Parathyroid adenoma (tissue), 2 donors: Measurements from ENCODE around the gene MAPT.

Experiments used
- H2AFZ ChIP-seq: fragments of 300-600 bp; sonication (generic); one replicate; pipeline ENCODE4 v1.7.0; 2017; ENCODE audit warnings: antibody characterized with exemption, mild to moderate bottlenecking
- H3K27ac ChIP-seq: fragments of 300-600 bp; sonication (generic); one replicate; pipeline ENCODE4 v1.7.0; 2017
- H3K27me3 ChIP-seq: fragments of 300-600 bp; sonication (generic); one replicate; pipeline ENCODE4 v1.7.0; 2017; ENCODE audit warnings: low read length; ENCODE audit not compliant: control insufficient read depth, insufficient read depth
- H3K36me3 ChIP-seq: fragments of 300-600 bp; sonication (generic); one replicate; pipeline ENCODE4 v1.7.0; 2017; ENCODE audit warnings: low read length; ENCODE audit not compliant: control insufficient read depth, insufficient read depth
- H3K4me1 ChIP-seq: fragments of 300-600 bp; sonication (generic); one replicate; pipeline ENCODE4 v1.7.0; 2017; ENCODE audit warnings: control low read depth
- H3K4me2 ChIP-seq: fragments of 300-600 bp; sonication (generic); one replicate; pipeline ENCODE4 v1.7.0; 2017; ENCODE audit warnings: low read length
- H3K4me3 ChIP-seq: fragments of 300-600 bp; sonication (generic); one replicate; pipeline ENCODE4 v1.7.0; 2017; ENCODE audit warnings: low read depth, low read length
- H3K79me2 ChIP-seq: fragments of 300-600 bp; sonication (generic); one replicate; pipeline ENCODE4 v1.7.0; 2017; ENCODE audit warnings: control low read depth
- H3K9ac ChIP-seq: fragments of 300-600 bp; sonication (generic); one replicate; pipeline ENCODE4 v1.7.0; 2017; ENCODE audit warnings: mild to moderate bottlenecking
- H3K9me3 ChIP-seq: fragments of 300-600 bp; sonication (generic); one replicate; pipeline ENCODE4 v1.7.0; 2017; ENCODE audit warnings: low read length; ENCODE audit not compliant: control insufficient read depth
- TF ChIP-seq, protein P1 (sequence below): fragments of 300-600 bp; sonication (generic); IDR thresholded peaks from one replicate; pipeline ENCODE4 v1.7.0; 2017; ENCODE audit warnings: antibody characterized with exemption, mild to moderate bottlenecking
- donor health status: primary hyperparathyroidism.

Gene MAPT

GRCh38 chr17:45906927-45907622 is 12.7 kb downstream of the MAPT start:
- Histone ChIP-seq H3K27me3 (no peaks in the 10 kb centered on the region), H3K4me1 (peaks cover 28% of the 10 kb centered on the region), H3K4me3 (no peak overlapping the region), H3K9ac (no peak overlapping the region), H3K4me2 (no peak overlapping the region), H3K9me3 (no peaks in the 10 kb centered on the region), H3K79me2 (peaks cover 3% of the 10 kb centered on the region), H2AFZ (no peak overlapping the region), H3K27ac (no peak overlapping the region), H3K36me3 (no peaks in the 10 kb centered on the region)
- TF ChIP-seq, protein P1, sequence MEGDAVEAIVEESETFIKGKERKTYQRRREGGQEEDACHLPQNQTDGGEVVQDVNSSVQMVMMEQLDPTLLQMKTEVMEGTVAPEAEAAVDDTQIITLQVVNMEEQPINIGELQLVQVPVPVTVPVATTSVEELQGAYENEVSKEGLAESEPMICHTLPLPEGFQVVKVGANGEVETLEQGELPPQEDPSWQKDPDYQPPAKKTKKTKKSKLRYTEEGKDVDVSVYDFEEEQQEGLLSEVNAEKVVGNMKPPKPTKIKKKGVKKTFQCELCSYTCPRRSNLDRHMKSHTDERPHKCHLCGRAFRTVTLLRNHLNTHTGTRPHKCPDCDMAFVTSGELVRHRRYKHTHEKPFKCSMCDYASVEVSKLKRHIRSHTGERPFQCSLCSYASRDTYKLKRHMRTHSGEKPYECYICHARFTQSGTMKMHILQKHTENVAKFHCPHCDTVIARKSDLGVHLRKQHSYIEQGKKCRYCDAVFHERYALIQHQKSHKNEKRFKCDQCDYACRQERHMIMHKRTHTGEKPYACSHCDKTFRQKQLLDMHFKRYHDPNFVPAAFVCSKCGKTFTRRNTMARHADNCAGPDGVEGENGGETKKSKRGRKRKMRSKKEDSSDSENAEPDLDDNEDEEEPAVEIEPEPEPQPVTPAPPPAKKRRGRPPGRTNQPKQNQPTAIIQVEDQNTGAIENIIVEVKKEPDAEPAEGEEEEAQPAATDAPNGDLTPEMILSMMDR, result no peak

GRCh38 chr17:45907750-45908395 is 13.5 kb downstream of the MAPT start:
- H3K9me3 ChIP-seq, result no peaks in the 10 kb centered on the region
- H2AFZ ChIP-seq, result peak overlapping the region; percentile 10
- no peaks in the 10 kb centered on the region for H3K27me3 ChIP-seq
- no peaks in the 10 kb centered on the region for H3K36me3 ChIP-seq
- H3K27ac ChIP-seq, result no peak overlapping the region
- TF ChIP-seq, protein P1, result no peak
- H3K4me1 ChIP-seq, result peaks cover 23% of the 10 kb centered on the region
- no peak overlapping the region for H3K4me3 ChIP-seq
- peaks cover 7% of the 10 kb centered on the region for H3K79me2 ChIP-seq
- no peak overlapping the region for H3K9ac ChIP-seq
- no peak overlapping the region for H3K4me2 ChIP-seq

DNA sequence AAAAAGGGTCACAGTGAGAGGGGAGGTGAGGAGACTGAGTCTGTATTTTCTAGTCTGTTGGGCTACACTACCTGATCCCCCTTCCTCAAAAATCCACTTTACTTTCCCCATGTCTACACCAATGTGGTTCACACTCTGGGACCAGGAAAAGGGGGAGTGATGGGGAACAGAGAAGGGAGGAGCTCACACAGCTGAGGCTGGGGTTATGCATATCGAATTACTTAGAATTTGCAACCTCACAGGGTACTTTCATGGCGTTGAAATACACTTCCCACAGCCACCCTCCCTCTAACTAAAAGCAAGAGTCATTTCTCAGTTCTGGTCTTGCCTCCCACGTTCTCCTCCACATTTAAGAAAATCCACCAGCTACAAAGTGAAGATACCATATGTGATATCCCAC is 14.1 kb downstream of the MAPT start:
- H3K9ac ChIP-seq, result no peak overlapping the region
- peaks cover 7% of the 10 kb centered on the region for H3K79me2 ChIP-seq
- H2AFZ ChIP-seq, result no peak overlapping the region
- peaks cover 21% of the 10 kb centered on the region for H3K4me1 ChIP-seq
- TF ChIP-seq, protein P1, result no peak
- no peaks in the 10 kb centered on the region for H3K36me3 ChIP-seq
- no peaks in the 10 kb centered on the region for H3K27me3 ChIP-seq
- no peak overlapping the region for H3K4me2 ChIP-seq
- no peaks in the 10 kb centered on the region for H3K9me3 ChIP-seq
- no peak overlapping the region for H3K4me3 ChIP-seq
- no peak overlapping the region for H3K27ac ChIP-seq

DNA sequence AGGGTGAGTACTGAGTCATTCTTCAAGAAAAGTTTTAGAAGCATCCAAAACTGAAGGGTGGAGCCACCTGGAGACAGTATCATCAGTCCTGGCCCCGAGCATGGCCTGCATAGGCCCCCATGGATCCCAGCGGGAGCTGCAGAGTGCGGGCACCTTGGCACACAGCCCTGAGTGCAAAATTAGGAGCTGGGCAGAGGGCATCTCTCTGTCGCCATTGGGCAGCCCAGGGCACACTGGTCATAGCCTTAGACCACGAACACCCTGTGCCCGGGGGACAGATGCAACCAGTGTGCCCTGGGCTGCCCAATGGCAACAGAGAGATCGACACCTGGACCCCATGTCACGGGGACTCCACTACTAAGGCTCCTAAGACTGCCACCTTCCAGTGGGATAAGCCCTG is 14.6 kb downstream of the MAPT start:
- H3K4me3 ChIP-seq, result no peak overlapping the region
- no peak overlapping the region for H3K4me2 ChIP-seq
- H3K27ac ChIP-seq, result no peak overlapping the region
- no peak overlapping the region for H3K9ac ChIP-seq
- no peaks in the 10 kb centered on the region for H3K27me3 ChIP-seq
- H2AFZ ChIP-seq, result no peak overlapping the region
- peaks cover 21% of the 10 kb centered on the region for H3K4me1 ChIP-seq
- H3K79me2 ChIP-seq, result peaks cover 7% of the 10 kb centered on the region
- TF ChIP-seq, protein P1, result no peak
- H3K36me3 ChIP-seq, result no peaks in the 10 kb centered on the region
- H3K9me3 ChIP-seq, result no peaks in the 10 kb centered on the region
